Heart right ventricle (tissue), 16 donors: ENCODE results near the gene AKR1C1. TPM values are rescaled to one million over a fixed set of nuclear protein-coding genes. Genes with fewer than 3 reads are reported as not detected.
A peak's percentile ranks its signal among the peaks of the same experiment; 100 is the strongest.
"Not testable (repeated sequence)": the region's sequence is repeated elsewhere in the genome, so short reads cannot be mapped to it uniquely, and the experiment has no call there.

ENCODE experiments used
- ATAC-seq, 8 donors: fragments of 200-7000 bp; cut with Tn5 transposase; one replicate each; pipeline ENCODE4 v1.9.1; 2020; ENCODE audit warnings: mild to moderate bottlenecking in 8 of 8, moderate library complexity in 8 of 8, moderate number of reproducible peaks in 1 of 8
- DNase-seq, 2 donors: peaks; one replicate each; pipeline ENCODE4 v3.0.0-alpha.2; 2020
- H3K27ac ChIP-seq, 10 donors: fragments of 200-600 bp; sonication (generic) in 2 of 10; one replicate each; pipeline versions ENCODE4 v1.5.0 to v1.8.0; 2020 to 2022; ENCODE audit warnings: mild to moderate bottlenecking in 3 of 10
- H3K27me3 ChIP-seq, 7 donors: fragments of 200-600 bp; one replicate each; pipeline ENCODE4 v1.8.0; 2021 to 2022; ENCODE audit warnings: mild to moderate bottlenecking in 2 of 7
- H3K36me3 ChIP-seq, 9 donors: fragments of 200-600 bp; sonication (generic) in 1 of 9; one replicate each; pipeline versions ENCODE4 v1.5.0 to v1.8.0; 2020 to 2022; ENCODE audit warnings: mild to moderate bottlenecking in 2 of 9
- H3K4me1 ChIP-seq, 9 donors: fragments of 200-600 bp; sonication (generic) in 1 of 9; one replicate each; pipeline versions ENCODE4 v1.5.0 to v1.8.0; 2020 to 2022; ENCODE audit warnings: mild to moderate bottlenecking in 4 of 9
- H3K4me3 ChIP-seq, 10 donors: fragments of 200-600 bp; sonication (generic) in 2 of 10; one replicate each; pipeline versions ENCODE4 v1.5.0 to v1.8.0; 2020 to 2022; ENCODE audit warnings: mild to moderate bottlenecking in 7 of 10, moderate library complexity in 2 of 10
- H3K9me3 ChIP-seq, 11 donors: fragments of 200-600 bp in 10 of 11; sonication (generic) in 2 of 11; one replicate each; pipeline versions ENCODE4 v1.5.0 to v1.8.0; 2013 to 2022; ENCODE audit warnings: mild to moderate bottlenecking in 2 of 11, control low read depth in 1 of 11, moderate library complexity in 1 of 11
- WGBS, 2 donors: extraction: QIAGEN DNeasy Blood & Tissue Kit; methylation state at CpG; one replicate each; pipeline ENCODE4 v1.1.7; 2013; ENCODE audit warnings: inconsistent platforms in 1 of 2; 5-methylcytosine and 5-hydroxymethylcytosine counted together
- intact Hi-C, 10 donors: fragments of 100-400 bp; cut with DNase I; formaldehyde crosslinking; loops; one replicate each; pipeline versions ENCODE4 v1.11.1 to v1.14.2; 2022
- polyA plus RNA-seq, 2 donors: library from polyadenylated mRNA; stranded (reverse); fragments of 200-250 nt; gene quantifications; one replicate each; pipeline ENCODE4 v1.2.3, GENCODE V29; 2013
- total RNA-seq, 10 donors: library from RNA; stranded (reverse); fragmentation: NEBNext Ultra II Directional in 3 of 10; extraction: Animal tissue kit (Norgen Biotek cat#: 25700) in 3 of 10; gene quantifications; one replicate each; pipeline versions ENCODE4 v1.2.1 to v1.2.4, GENCODE V29; 2021 to 2023
- TF ChIP-seq, protein P1 (sequence below), 9 donors: fragments of 200-600 bp; sonication (generic) in 2 of 9; IDR thresholded peaks; one replicate each; pipeline versions ENCODE4 v1.5.0 to v1.8.0; 2021 to 2022; ENCODE audit warnings: antibody characterized with exemption in 9 of 9, mild to moderate bottlenecking in 5 of 9, moderate library complexity in 1 of 9
- donor health status: Arrhythmogenic right ventricular cardiomyopathy.
- donor health status: ischemic (EF 13 %, LVEDD 7.1; RV severe dilation, severe dysfunction).
- donor health status: healthy with polysubstance abuse.
- donor health status: DM: no; HTN: yes; CAD: no.
- donor health status: DM: no; HTN: no; CAD: no.
- donor health status: ischemic (EF 25% LVEDD 6.9; RV normal size, moderate dysfunction).
- donor health status: ischemic (EF 25% LVEDD 5.7; RV mildly dilated, moderate dysfunction).
- donor health status: healthy.
- donor health status: DM: yes; HTN: yes; CAD: no.
- donor health status: Ischemic cardiomyopathy.
- donor health status: ischemic (EF 35%, LVEDD 5.7; RV mildly dilated, moderate dysfunction).
- donor health status: nonischemic (EF 11% LVEDD 7.7; RV severe dilation, severe dysfunction).
- donor health status: DM: yes; HTN: yes; CAD: no.
- donor health status: PGD.
- donor health status: ischemic (EF 29% LVEDD 5.4; RV normal size, mild dysfunction).
- donor health status: nonischemic (EF 23%, LVEDD 6.1; RV moderate dilation, normal function).

AKR1C1 gene
- total and polyA plus RNA-seq, 12 donors: 6.6 to 131 (median 15.5) TPM

DNA sequence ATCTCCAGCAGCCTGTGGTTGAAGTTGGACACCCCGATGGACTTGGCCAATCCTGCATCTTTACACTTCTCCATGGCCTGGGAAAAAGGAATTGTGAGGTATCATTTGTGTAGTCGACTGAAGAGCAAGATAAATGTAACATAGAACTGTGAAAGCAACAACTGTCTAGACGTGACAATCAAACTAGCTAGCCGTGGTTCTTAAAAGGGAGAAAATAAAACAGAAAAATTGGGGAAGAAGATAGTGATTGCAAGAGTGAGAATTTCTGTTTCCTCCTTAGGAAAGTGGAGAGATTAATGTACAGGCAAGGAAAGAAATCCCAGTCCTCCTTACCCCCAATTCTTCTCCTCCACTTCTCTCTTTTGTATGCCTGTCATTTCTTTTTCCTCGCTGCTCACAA is 35.5 kb downstream of the AKR1C1 start:
- intact Hi-C loops: no loop called here
- peaks cover 0 to 7% (median 0%) of the 10 kb centered on the region in 9 donors for H3K36me3 ChIP-seq

DNA sequence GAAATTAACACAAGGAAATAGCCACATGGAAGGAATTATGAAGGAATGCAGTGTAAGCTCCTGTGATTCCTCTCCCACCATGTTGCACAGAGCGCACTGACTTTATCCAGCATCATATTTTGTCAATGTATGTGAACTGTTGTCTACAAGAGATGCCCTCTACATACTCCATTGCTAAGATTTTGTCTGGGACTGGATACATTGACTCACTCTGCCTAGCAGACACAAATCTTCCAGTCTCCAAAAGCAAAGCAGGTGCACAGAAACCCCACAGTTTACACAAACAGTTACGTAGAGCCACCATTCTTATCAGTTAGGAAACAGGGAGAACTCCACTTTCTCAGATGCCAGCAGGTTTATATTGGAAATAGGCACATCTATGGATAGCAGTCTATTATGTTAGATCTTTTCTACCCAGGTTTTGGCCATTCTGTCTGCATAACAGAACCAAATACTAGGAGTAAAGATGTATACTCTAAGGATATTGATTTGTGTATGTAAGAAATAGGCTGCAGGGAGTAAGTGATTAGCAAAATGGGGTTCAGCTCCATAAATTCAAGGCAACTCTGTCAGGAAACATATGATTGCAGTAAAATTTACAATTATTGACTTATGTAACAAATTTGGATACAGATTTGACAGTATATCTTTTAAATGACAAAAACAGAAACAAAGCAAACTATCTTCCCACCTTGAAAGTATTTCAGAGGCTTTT is 39.0 kb downstream of the AKR1C1 start:
- DNase-seq (no peak), ATAC-seq (no peak)
- intact Hi-C loops: loop anchor here in 3 of 10 donors (2.0 to 10.0 kb wide), 4 partner anchors 40 to 135 kb away; partner anchors contain the start of gene AKR1C1 (in 1 of the 3)
- Histone ChIP-seq H3K36me3 (peaks cover 0 to 5% (median 0%) of the 10 kb centered on the region in 9 donors), H3K27me3 (no peaks in the 10 kb centered on the region), H3K4me1 (no peaks in the 10 kb centered on the region), H3K9me3 (peaks cover 0 to 8% (median 0%) of the 10 kb centered on the region in 11 donors), H3K4me3 (peak overlapping the region in 6 of 10 donors; percentile 11 to 43 (median 32)), H3K27ac (no peak overlapping the region)
- TF ChIP-seq, protein P1, sequence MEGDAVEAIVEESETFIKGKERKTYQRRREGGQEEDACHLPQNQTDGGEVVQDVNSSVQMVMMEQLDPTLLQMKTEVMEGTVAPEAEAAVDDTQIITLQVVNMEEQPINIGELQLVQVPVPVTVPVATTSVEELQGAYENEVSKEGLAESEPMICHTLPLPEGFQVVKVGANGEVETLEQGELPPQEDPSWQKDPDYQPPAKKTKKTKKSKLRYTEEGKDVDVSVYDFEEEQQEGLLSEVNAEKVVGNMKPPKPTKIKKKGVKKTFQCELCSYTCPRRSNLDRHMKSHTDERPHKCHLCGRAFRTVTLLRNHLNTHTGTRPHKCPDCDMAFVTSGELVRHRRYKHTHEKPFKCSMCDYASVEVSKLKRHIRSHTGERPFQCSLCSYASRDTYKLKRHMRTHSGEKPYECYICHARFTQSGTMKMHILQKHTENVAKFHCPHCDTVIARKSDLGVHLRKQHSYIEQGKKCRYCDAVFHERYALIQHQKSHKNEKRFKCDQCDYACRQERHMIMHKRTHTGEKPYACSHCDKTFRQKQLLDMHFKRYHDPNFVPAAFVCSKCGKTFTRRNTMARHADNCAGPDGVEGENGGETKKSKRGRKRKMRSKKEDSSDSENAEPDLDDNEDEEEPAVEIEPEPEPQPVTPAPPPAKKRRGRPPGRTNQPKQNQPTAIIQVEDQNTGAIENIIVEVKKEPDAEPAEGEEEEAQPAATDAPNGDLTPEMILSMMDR (IDR thresholded peaks at IDR 0.05): no peak
- WGBS, 2 donors: 90 to 92% methylated on average over 2 of the region's 2 CpGs

More for the DNA sequence above, 35.5 kb downstream of the AKR1C1 start:
- DNase-seq (no peak), ATAC-seq (no peak)
- H3K9me3 ChIP-seq: no peaks in the 10 kb centered on the region
- H3K27ac ChIP-seq: no peak overlapping the region
- H3K4me3 ChIP-seq: no peak overlapping the region
- H3K4me1 ChIP-seq: no peaks in the 10 kb centered on the region
- WGBS, 2 donors: 77 to 85% methylated on average over 5 of the region's 5 CpGs
- TF ChIP-seq, protein P1 (IDR thresholded peaks at IDR 0.05): no peak
- no peaks in the 10 kb centered on the region for H3K27me3 ChIP-seq

DNA sequence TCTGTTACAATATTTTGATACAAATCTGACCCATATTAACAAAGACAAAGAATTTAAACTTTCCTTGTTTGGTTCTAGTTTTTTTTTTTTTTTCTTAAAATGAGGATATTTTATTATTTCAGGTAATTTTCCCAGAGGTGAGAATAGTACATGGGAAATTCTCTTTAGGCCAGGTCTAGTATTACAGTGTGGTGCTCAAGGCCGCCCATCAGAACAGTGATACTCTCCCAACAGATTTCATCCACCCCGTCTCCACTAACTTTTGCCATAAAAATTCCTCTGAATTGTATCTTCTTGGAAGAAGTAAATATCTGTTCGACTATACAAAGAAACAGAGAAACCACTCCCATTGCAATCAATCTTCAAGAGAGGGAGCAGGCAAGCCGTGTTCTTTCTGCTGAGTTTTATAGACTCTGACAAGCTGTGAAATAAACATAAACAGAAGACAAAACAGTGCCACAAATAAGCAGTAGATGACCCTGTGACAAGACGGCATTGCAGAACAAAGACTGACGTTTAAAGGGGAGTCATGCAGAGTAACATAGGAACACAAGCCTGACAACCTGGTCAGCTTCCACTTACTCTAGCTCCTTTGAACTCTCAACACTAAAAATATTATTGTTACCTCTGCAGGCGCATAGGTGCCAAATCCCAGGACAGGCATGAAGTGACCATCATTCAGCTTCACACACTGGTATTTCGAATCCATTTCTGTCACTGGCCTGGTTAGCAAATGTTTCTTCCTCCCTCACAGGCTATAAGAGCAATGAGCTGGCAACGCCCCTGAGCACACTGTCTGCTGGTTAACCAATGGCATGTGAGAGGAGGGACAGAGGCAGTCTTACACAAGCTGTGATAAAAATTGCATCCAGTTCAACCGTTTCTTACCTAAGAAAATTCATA is 40.2 kb downstream of the AKR1C1 start, which contains the start of gene AKR1C2:
Gene AKR1C2 (minus strand): TSS at position 731 of the 903 bp plus-strand sequence. CDS start 22 bp downstream, at position 709.
- H3K4me1 ChIP-seq, H3K27me3 ChIP-seq, DNase-seq, H3K9me3 ChIP-seq, H3K27ac ChIP-seq, H3K36me3 ChIP-seq: not testable (repeated sequence)
- peak; percentile 84 to 98 (median 96) for ATAC-seq
- 51 to 55% methylated on average over 7 of the region's 10 CpGs for WGBS, 2 donors
- peak within 1 kb of the TSS in 7 of 10 donors; percentile 22 to 43 (median 31) for H3K4me3 ChIP-seq
- intact Hi-C loops: loop anchor here in 3 of 10 donors (2.0 to 10.0 kb wide), 4 partner anchors 41 to 136 kb away; partner anchors contain the start of gene AKR1C1 (in 1 of the 3)

DNA sequence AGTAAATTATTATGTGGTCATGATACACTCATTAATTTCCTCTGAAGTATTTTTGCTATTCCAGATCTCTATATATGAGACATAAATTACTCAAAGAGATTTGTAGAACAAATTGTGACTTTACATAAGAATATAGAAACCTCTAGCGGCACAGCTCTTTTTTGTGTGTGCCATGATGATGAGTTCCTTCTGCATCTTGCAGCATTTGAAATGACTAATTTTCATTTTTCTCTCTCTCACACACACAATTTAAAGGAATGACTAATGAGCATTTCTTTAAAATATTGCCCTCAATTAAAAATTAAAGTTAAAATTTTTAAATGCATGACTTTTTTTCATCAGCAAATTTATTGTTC is 40.8 kb downstream of the AKR1C1 start:
- intact Hi-C loops: loop anchor here in 3 of 10 donors (5.0 to 10.0 kb wide), 3 partner anchors 42 to 137 kb away; partner anchors contain the start of gene AKR1C1 (in 1 of the 3)
- H3K36me3 ChIP-seq, H3K4me3 ChIP-seq, ATAC-seq, H3K4me1 ChIP-seq, DNase-seq, H3K9me3 ChIP-seq, H3K27me3 ChIP-seq, H3K27ac ChIP-seq: not testable (repeated sequence)
- 0 to 4% methylated on average over 1 of the region's 1 CpG for WGBS, 2 donors

DNA sequence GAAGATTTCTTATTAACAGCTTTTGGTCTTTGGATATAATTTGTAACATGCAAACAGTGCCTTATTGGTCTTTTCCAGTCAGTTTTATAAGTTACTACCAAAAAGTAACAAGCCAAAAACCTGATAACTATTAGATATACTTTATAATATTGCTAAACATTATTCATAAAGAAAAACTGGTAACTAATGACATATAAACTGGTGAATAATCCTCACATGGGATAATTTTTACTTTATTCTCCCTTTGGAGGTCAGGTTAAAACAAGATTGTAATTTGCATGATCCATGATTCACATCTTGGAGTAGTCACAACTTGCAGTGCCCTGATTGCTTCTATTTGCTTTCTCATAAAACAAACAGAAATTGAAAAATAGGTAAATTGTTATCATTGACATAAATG is 41.3 kb downstream of the AKR1C1 start:
- H3K4me1 ChIP-seq, H3K36me3 ChIP-seq, DNase-seq, H3K4me3 ChIP-seq, ATAC-seq, H3K27me3 ChIP-seq, H3K27ac ChIP-seq, H3K9me3 ChIP-seq: not testable (repeated sequence)
- intact Hi-C loops: loop anchor here in 3 of 10 donors (5.0 to 10.0 kb wide), 3 partner anchors 42 to 137 kb away; partner anchors contain the start of gene AKR1C1 (in 1 of the 3)

DNA sequence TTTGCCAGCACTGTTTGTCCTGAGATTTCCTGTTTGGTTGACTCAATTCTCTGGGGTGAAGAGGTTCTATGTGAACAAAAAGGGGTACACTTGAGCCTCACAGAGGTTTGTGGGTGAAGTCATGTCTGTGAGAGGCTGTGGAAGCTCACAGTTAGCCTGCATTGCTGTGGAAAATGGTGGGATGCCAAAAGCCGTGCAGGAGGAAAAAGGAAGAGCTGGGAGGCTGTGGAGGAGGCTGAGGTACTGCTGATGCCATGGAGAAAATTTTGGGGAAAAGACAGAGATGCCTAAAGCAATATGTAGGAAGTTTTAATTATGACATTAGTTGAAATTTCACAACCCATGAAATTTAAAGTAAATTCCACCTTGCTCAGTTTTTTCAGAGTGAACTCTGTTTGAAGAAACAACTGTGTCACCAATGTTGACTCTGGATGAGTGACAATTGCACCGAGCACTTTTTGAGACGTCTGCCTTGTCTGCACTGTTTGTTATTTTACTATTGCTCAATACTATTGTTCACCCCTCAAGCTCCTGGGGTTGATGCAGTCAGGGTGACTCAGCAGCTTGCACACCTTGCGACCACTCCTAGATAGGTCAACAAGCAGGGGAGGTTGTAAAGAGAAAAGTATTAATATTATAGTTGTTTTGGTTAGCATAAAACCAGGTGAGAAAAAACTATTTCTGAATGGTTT is 45.8 kb downstream of the AKR1C1 start:
- not testable (repeated sequence) for H3K27me3 ChIP-seq, ATAC-seq, H3K27ac ChIP-seq, H3K4me3 ChIP-seq, H3K9me3 ChIP-seq, H3K36me3 ChIP-seq, H3K4me1 ChIP-seq, DNase-seq
- 65 to 75% methylated on average over 4 of the region's 4 CpGs for WGBS, 2 donors
- intact Hi-C loops: loop anchor here in 1 of 10 donors (10.0 kb wide), 1 partner anchor 54 kb away; no protein-coding TSS in a partner anchor

DNA sequence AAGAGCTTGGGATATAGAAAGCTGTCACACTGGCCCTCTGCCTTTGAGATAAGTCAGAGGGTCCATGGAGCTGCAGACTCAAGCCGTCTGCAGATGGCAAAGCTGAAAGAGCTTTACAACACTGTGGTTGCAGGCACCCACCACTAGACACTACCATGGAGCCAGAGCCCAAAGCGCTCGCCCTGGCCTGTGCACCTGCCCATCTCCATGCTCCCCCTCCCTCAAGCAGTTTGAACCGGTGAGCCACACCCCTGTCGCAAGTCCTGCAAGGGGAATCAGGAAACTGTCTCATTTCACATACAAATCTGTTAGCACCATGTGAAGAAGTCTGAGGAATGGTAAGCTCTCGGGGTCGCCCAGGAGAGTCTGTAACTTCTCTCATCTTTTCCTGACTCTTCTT is 46.8 kb downstream of the AKR1C1 start:
- H3K9me3 ChIP-seq, H3K27me3 ChIP-seq, H3K4me3 ChIP-seq, DNase-seq, H3K36me3 ChIP-seq, ATAC-seq, H3K27ac ChIP-seq, H3K4me1 ChIP-seq: not testable (repeated sequence)
- WGBS, 2 donors: 74 to 83% methylated on average over 4 to 6 of the region's 7 CpGs
- intact Hi-C loops: loop anchor here in 4 of 10 donors (10.0 kb wide), 3 partner anchors 65 to 275 kb away; partner anchors contain the start of gene AKR1C3 (in 2 of the 4)

DNA sequence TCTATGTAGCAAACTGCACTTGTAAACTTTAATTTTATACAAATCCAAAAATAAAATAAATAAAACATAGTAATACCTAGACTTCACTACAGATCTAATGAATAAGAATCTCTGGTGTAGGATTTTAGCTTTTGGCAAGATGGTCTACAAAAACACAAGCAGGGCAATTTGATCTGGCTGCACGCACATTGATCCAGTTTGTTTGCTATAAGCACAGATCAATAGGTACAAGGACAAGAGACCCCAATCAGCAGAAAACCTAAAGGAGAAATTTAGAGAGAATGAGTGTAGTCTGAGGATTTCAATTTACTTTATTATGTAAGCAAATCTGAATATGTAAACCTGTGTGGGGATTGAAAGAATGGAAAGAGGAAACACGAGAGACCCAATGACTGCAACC is 48.2 kb downstream of the AKR1C1 start:
- intact Hi-C loops: loop anchor here in 4 of 10 donors (10.0 kb wide), 3 partner anchors 63 to 273 kb away; partner anchors contain the start of gene AKR1C3 (in 2 of the 4)

More for the DNA sequence above, 48.2 kb downstream of the AKR1C1 start:
- H3K36me3 ChIP-seq, ATAC-seq, H3K9me3 ChIP-seq, H3K4me3 ChIP-seq, DNase-seq, H3K27me3 ChIP-seq, H3K27ac ChIP-seq, H3K4me1 ChIP-seq: not testable (repeated sequence)
- 94 to 97% methylated on average over 2 of the region's 2 CpGs for WGBS, 2 donors
